ENCODE results near the gene MRM2.

Gene MRM2

DNA sequence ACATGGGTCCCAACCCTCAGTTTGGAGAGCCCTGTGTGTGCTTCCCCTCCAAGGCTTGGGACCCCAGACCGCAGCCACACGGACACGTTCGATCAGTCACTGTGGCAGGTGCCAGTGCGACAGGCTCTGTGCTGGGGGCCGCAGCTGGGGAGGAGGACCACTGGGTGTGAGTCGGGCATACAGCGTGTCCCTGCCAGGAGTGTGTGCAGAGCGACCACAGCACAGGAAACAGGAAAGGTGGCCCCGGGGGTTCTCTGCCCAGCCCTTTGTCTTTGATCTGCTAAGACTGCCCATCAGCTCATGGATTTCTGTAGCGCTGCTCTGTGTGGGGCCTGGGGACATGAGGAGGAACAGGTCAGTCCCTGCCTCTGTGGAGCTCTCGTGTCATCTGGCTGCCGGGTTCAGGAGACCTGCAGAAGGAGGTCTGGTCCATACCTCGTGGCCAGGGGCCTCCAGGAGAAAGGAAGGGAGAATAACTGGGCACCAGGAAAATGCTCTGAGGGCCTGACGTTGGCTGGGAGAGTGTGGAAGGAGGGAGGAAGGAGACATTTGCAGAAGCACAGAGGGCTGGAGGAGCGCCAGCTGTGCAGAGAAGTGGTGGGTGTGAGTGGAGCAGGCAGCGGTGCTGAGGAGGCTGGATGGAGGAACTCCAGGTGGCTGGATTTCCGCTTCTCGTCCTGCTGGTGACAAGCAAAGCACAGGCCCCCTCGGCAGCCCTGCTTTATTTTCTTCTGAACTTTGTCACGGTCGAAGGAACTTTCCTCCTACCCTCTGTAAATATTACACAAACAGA, 4.1 kb upstream of the MRM2 start:
- TF ChIP-seq, protein P1, sequence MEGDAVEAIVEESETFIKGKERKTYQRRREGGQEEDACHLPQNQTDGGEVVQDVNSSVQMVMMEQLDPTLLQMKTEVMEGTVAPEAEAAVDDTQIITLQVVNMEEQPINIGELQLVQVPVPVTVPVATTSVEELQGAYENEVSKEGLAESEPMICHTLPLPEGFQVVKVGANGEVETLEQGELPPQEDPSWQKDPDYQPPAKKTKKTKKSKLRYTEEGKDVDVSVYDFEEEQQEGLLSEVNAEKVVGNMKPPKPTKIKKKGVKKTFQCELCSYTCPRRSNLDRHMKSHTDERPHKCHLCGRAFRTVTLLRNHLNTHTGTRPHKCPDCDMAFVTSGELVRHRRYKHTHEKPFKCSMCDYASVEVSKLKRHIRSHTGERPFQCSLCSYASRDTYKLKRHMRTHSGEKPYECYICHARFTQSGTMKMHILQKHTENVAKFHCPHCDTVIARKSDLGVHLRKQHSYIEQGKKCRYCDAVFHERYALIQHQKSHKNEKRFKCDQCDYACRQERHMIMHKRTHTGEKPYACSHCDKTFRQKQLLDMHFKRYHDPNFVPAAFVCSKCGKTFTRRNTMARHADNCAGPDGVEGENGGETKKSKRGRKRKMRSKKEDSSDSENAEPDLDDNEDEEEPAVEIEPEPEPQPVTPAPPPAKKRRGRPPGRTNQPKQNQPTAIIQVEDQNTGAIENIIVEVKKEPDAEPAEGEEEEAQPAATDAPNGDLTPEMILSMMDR (conservative IDR thresholded peaks at IDR 0.05; ENCODE audit: low read length) = no peak
- H3K4me3 ChIP-seq (ENCODE audit: low read length) = no peak overlapping the region
- no peak for DNase-seq (ENCODE audit: low read depth)

DNA sequence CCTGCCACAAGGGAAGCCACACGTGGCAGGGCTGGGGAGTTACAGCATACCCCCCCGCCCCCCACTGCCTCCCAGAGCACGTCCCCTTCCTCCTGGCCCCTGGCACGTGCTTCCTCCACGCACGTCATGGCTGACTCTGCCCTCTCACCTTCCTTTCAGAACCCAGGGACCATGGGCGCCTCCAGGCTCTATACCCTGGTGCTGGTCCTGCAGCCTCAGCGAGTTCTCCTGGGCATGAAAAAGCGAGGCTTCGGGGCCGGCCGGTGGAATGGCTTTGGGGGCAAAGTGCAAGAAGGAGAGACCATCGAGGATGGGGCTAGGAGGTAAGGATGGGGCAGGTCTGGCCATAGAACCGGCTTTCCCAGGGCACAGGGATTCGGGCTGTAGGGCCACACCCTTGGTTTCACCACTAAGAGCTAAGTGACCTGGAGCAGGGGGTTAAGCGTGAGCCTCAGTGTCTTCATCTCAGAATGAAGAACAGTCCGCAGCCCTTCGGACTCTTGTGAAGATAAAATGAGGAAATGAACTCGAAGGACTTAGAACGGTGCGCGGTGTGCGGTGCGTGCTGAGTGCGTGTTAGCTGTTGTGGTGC, 2.5 kb upstream of the MRM2 start:
- DNase-seq (ENCODE audit: low read depth) = no peak
- TF ChIP-seq, protein P1 (conservative IDR thresholded peaks at IDR 0.05; ENCODE audit: low read length) = no peak
- no peak overlapping the region for H3K4me3 ChIP-seq (ENCODE audit: low read length)

DNA sequence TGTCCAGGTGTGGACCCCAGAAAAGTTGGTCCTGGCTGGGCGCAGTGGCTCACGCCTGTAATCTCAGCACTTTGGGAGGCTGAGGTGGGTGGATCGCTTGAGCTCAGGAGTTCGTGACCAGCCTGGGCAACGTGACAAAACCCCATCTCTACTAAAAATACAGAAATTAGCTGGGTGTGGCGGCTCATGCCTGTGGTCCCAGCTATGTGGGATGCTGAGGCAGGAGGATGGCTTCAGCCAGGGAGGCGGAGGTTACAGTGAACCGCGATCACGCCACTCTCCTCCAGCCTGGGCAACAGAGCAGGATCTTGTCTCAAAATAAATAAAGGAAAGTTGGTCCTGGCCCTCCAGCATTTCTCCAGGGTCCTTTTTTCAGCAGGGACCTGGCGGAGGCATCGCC, 1.5 kb upstream of the MRM2 start:
- H3K4me3 ChIP-seq (ENCODE audit: low read length) = no peak overlapping the region
- TF ChIP-seq, protein P1 (conservative IDR thresholded peaks at IDR 0.05; ENCODE audit: low read length) = no peak
- no peak for DNase-seq (ENCODE audit: low read depth)

DNA sequence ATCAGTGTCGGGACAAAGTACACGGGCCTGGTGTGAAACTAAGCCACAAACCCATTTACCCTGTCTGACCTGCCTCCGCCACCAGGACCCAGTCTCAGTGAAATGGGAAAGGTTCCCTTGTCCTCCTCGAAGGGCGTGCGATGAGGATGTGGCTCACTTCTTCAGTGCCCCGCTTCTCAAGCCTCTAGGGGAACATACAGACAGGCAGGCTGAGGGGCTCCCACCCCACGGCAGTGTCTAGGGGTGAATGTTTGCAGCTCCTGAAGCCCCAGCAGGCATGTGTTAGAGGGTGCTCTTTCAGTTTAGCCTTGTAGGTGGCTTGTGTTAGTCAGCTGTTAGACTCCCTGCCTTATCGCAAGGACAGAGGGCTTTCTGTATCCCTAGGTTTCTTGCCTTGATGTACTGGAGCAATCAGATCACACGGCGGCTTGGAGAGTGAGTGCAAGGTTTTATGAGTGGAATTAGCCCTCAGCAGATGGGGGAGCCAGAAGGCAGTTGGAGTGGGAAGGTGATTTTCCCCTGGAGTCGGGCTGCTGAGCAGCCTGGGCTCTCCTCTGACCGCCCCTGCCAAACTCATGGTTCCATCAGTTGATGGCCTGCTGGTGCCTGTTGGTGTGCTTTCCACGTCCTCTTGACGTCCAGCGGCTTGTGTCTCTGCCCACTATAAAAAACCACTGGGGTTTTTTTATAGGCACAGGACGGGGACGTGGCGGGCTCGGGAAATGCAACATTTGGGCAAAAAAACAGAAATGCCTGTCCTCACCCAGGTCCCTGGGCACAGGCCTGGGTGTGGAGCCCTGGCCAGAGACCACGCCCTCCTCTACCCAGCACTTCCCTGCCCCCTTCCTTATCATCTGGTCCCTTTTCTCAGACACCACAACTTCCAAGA, 780 bp upstream of the MRM2 start:
- DNase-seq (ENCODE audit: low read depth) = no peak
- TF ChIP-seq, protein P1 (conservative IDR thresholded peaks at IDR 0.05; ENCODE audit: low read length) = peak; percentile 19
- H3K4me3 ChIP-seq (ENCODE audit: low read length) = peak overlapping the region; percentile 90

DNA sequence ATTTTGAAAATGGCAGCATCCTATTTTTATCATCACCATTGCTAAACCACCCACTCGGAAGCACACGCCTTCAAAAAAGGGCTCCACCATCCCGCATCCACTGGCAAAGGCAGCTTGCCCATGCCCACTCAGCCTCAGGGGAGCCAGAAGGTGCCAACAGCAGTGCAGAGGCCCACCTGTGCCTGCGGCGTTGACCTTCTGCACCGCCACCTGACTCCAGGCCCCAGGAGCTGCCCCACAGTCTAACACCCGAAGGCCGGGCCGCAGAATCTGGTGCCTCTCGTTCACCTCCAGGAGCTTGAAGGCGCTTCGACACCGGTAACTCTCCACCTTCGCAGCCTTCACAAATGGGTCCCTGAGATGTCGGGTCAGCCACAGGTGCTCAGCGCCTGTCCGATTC, 2.8 kb downstream of the MRM2 start:
- H3K4me3 ChIP-seq (ENCODE audit: low read length) = no peak overlapping the region
- TF ChIP-seq, protein P1 (conservative IDR thresholded peaks at IDR 0.05; ENCODE audit: low read length) = no peak
- DNase-seq (ENCODE audit: low read depth) = no peak

DNA sequence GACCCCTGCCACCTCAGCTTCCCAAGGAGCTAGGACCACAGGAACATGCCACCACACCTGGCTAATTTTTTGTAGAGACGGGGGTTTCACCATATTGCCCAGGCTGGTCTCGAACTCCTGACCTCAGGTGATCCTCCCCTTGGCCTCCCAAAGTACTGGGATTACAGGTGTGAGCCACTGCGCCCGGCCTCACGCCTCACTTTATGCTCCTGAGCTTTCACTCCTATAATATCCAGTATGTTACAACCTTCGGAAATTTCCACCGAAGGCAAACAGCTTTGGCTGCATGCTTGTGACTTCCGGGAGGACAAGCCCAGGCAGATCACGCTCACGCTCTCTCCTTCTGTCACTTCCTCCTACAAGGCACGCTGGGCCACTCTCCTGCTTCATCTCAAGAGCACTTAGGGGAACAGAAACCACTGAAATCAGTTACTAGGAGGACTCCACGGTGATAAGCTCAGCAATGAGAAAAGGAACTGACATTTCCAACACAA, 4.8 kb downstream of the MRM2 start:
- H3K4me3 ChIP-seq (ENCODE audit: low read length) = no peak overlapping the region
- DNase-seq (ENCODE audit: low read depth) = no peak
- TF ChIP-seq, protein P1 (conservative IDR thresholded peaks at IDR 0.05; ENCODE audit: low read length) = no peak
